Right lobe of liver (tissue), 4 donors: ENCODE results near the gene SCUBE3.

ENCODE experiments used
- POLR2A ChIP-seq: fragments of 450-650 bp; IDR thresholded peaks from one replicate; pipeline ENCODE4 v1.6.1; 2017; ENCODE audit warnings: antibody characterized with exemption, mild to moderate bottlenecking
- TF ChIP-seq, protein P1 (sequence below), 4 donors: fragments of 200-600 bp in 3 of 4; fragments of 450-650 bp in 1 of 4; IDR thresholded peaks; one replicate each; pipeline versions ENCODE4 v1.5.1 to v1.8.0; 2016 to 2022; ENCODE audit warnings: antibody characterized with exemption in 4 of 4, mild to moderate bottlenecking in 2 of 4
- donor health status: DM: no; HTN: no; CAD: no.
- donor health status: DM: no; HTN: no; CAD: no.
- donor health status: DM: no; HTN: yes; CAD: no.

DNA sequence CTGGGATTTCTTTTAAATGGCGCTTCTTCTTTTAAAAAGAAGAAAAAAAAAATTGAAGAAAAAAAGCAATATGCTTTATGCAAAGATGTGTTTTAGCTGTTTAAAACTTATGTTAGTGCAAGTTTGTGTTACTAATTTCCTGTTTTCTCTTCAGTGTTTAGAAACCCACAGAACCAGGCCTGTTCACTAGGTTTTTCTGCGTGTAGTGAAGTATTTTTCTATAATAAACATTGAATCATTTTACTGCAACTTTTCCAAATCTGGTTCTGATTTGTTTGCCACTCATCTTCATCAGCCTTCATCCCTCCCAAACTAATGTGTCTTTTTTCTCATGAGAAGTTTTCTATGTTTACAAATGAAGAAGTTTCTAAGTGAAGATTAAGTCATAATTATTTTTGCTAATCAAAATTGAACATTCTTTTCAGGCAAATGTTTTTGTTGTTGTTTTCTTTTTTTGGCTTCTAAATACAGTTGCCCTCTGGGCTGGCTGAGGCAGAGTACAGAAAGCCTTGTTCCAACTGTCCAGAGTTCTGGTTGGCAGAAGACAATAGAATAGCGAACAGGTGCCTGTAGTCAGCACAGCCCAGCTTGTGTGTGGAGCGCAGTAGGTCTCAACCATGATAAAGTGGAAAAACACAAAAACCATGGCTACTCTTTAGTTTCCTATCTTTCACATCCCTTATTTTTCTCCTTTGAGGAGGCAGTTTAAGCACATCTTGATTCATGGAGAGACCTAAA is 60.2 kb downstream of the SCUBE3 start:
- TF ChIP-seq, protein P1, sequence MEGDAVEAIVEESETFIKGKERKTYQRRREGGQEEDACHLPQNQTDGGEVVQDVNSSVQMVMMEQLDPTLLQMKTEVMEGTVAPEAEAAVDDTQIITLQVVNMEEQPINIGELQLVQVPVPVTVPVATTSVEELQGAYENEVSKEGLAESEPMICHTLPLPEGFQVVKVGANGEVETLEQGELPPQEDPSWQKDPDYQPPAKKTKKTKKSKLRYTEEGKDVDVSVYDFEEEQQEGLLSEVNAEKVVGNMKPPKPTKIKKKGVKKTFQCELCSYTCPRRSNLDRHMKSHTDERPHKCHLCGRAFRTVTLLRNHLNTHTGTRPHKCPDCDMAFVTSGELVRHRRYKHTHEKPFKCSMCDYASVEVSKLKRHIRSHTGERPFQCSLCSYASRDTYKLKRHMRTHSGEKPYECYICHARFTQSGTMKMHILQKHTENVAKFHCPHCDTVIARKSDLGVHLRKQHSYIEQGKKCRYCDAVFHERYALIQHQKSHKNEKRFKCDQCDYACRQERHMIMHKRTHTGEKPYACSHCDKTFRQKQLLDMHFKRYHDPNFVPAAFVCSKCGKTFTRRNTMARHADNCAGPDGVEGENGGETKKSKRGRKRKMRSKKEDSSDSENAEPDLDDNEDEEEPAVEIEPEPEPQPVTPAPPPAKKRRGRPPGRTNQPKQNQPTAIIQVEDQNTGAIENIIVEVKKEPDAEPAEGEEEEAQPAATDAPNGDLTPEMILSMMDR (IDR thresholded peaks at IDR 0.05), result no peak
- TF ChIP-seq POLR2A, result no peak
